GM19035 (cell line): ENCODE data around the gene CSNK1G1.

ENCODE experiments used
- ATAC-seq: cut with Tn5 transposase; IDR thresholded peaks from one replicate; pipeline ENCODE4 v1.9.1; 2021; ENCODE audit not compliant: unreplicated experiment

CSNK1G1 gene

DNA sequence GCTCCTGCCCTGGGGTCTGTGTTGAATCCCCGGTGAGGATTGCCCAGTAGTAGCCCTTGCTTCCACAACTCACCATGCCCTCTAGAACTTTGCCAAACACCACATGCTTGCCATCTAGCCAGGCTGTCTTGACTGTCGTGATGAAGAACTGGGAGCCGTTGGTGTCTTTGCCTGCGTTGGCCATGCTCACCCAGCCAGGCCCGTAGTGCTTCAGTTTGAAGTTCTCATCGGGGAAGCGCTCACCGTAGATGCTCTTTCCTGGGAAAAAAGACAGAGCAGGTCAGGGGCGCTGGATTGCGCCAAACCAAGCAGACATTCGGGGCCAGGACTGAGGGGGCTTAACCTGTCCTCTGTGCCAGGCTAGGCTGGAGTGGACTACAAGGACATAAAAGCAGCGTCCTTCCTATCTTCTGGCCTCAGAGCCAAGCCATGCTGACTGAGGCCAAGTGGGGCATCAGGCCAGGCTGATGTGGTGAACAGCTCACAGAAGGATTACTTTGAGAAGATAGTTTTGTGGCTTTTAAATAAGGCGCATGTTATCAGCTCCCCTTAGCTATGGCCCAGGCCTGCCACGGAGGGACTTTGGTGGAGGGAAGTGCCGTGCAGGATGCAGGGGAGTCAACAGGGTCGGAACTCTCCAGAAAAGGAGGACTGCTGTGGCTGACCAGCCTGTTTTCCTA lies 199.2 kb downstream of the CSNK1G1 start:
- no peak for ATAC-seq

DNA sequence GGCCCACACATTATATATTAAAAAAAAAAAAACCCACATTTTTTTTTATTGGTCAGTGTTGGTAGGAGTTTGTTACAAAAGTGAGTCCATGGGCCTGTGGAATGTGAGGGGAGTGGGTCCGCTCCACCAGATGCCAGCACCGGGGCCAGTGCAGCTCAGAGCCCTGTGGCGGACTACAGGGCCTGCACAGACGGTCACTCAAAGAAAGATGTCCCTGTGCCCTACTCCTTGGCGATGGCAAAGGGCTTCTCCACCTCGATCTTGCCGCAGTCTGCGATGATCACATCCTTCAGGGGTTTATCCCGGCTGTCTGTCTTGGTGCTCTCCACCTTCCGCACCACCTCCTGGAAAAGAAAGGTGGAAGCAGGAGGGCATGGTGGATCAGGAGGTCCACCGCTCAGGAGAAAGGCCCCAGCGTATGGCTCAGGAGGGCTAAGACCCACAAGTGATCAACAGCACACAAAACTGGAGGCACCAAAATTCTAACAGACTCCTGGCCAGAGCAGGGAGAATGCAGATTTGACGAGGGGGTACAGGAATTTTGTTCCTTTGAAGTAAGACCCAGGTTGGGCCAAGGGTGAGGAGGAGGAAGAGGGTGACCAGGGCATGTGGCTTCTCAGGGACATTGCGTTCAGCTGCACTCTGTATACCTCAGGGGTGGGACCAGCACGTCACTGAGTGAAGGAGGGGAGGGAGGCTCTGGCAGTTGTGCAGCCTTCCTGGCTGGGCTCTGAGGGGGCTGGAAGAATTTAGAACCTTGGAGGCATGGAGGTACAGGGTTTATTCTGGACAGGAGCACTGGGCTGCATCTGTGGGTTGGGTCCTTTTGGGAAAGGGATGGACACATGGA lies 199.9 kb downstream of the CSNK1G1 start:
- ATAC-seq: no peak

DNA sequence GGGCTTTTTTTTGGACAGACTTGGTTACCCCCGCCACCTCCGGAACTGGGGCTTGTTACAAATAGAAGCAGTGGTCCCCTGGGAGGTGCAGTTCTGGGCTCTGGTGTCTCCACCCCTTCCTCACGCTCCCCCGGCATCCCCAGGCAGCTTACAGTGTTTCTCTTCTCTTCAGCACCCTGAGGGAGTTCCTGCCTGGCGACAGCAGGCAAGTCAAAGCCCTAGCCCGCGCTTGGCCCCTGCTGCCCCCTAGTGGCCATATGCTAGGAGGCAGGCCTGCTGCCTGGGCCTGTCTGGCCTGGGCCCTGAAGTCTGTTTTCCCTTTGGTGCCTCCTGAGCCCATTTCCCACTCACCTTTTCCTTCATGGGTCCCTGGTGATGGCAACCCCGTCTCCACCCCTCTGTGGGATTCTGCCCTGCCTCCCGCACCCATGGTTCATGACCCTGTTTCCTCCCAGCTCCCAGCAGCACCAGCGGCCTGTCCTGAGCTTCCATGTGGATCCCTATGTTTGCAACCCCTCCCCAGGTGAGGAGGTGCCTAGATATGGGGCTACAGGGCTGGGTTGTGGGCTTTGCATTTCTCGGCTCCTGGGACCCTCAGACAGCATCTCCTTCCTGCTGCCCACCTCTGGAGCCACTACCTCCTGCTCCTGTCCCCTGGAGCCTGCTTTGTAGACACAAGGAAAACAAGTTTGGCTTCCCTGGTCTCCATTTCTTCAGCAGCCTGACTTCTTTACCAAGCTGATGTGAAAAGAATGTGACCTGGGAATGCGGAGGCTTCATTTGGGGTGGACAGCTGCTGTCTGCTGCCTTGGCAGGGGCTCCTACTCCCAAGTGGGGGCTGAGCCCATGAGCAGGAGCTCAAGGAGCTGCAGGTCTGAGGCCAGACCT lies 202.2 kb downstream of the CSNK1G1 start:
- peak; percentile 54 for ATAC-seq

DNA sequence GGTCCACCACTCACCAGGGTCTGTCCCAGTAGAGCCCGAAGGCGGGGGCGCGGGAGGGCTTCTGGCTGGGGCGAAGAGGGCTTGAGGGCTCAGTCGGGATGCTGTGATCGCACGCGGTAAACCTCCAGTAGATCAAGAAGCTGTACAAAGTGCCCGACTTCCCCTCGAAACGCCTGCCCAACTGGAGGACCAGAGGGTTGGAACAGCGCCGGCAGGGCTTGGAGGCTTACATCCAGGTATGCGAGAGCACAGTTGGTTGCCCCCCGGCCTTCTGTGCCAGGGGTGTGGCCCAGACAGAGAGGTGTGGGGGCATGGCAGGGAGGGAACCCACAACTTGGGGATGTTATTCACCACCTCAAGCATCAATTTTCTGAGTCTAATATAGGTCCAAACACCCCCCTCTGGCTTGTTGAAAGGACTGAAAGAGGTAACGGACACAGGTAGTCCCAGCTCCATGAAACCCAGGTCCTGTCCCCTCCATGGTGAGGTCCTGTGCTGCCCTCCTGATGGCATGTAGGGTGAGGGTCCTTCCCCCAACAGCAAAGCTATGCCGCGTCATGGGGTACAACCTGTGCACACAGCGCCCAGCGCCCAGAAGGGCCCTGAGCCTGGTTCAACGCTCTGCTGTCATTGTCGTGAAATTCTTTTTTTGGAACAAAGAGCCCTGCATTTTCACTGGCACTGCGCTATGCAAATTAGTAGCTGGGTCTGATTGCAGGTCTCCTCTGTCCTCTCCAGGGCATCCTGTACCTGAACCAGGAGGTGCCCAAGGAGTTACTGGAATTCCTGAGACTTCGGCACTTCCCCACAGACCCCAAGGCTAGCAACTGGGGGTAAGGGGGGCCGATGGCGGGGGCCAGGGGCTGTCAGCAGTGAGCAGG lies 203.2 kb downstream of the CSNK1G1 start:
- peak; percentile 12 for ATAC-seq

DNA sequence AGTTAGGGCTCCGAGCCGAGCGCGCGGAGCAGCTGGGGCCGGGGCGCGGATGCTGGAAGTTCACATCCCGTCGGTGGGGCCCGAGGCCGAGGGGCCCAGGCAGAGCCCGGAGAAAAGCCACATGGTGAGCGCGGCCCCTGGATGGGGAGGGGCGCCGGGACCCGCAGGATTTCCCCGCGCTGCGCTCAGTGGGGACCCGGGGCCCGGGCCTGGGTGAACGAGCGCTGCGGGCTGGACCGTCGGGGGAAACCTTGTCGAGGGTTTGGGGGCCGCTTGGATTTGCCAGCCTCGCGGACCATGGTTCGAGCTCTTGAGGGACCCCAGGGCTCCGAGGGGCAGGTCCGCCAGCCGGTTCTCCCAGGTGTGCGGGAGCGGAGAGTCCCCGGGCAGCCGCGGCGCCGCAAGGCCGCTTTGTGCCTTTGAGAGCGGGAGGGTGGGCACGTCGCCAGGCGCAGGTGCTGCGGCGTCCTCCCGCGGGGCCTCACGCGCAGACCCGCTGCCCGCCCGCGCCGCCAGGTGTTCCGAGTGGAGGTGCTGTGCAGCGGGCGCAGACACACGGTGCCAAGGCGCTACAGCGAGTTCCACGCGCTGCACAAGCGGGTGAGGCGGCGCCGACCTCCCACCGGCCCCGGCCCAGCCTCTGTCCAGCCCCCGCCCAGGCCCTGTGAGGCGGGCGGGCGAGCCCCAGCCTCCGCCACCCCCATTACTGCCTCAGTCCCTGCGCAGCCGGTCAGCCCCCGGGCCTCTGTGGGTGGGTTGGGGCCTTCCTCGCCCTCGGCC lies 204.1 kb downstream of the CSNK1G1 start, which contains the start of gene SNX22:
SNX22 (plus strand) TSS at position 5 of the 780 bp plus-strand sequence; CDS start at position 50, 45 bp downstream.
- peak; percentile 5 for ATAC-seq

DNA sequence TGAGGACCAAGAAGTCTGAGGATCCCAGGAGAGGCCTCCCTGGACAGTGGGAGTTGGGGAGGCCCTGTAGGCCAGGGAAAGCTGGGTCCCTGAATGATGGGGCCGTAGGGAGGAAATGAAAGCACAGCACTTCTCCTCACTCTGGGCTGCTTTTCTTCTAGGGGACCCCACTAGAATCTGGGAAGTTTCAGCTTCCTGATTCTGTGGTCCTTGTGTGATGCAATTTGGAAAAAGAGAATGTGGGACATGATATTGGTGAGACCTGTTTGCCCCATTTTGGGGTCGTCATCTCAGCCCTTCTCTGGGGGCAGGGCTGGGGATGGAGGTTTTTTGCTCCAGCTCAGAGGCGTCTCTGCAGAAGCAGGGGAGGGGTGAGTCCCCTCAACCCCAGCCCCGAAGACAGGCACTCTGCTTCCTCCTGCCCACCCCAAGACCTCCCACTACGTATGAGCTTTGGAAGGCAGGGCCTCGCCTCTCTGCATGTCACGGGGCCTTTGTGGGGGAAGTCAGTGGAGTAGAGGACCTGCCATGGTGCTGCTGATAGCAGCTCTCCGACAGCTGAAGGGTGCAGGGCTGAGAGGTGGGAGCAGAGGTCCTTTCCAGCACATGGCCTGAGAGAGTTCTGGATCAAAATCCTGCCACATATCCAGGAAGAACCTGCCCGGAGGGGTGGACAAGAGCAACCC lies 205.9 kb downstream of the CSNK1G1 start:
- ATAC-seq: no peak

DNA sequence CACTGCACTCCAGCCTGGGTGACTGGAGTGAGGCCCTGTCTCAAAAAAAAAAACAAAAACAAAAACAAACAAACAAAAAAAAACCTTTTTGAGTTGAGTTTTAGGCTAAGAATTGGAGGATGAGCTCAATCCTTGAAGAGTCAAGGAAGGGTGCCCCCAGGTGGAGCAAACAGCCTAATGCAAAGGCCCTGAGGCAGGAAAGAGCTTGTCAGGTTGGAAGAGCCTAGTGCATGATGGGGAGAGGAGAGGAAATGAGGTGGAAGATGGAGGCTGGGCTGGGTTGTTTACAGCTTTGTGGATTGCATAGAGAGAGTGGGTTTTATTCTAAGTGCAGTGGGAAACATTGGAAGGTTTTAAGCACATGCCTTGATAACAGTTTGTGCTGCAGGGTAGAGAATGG lies 206.5 kb downstream of the CSNK1G1 start:
- no peak for ATAC-seq

DNA sequence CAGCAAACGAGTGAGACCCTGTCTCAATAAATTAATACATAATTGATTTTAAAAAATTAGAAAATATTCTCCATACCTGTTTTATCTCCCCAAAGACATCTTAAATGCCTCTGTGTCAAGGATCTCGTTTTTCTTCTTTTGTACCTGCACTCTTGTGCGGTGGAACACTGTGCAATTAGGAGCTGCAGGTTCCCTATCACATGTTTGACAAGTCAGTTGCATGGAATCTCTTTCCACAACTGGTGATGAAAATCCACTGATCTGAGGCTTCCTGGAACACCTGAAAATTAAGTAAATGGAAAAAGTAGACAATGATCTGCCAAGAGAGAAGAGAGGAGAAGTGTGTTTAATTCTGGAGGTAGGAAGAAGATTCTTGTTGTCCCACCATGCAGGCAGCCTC lies 207.4 kb downstream of the CSNK1G1 start:
- ATAC-seq: no peak

DNA sequence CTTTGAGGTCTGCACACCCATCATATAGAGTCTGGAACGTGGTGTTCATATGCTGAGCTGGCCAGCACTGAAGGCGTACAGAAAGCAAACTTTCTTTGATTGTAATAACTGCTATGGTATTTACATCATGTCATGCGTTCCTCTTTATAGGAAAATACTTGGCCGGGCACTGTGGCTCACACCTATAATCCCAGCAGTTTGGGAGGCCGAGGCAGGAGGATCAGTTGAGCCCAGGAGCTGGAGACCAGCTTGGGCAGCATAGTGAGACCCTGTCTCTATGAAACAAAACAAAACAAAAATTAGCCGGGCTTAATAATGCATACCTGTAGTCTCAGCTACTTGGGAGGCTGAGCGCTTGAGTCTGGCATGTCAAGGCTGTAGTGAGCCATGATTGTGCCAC lies 207.8 kb downstream of the CSNK1G1 start:
- ATAC-seq: no peak

DNA sequence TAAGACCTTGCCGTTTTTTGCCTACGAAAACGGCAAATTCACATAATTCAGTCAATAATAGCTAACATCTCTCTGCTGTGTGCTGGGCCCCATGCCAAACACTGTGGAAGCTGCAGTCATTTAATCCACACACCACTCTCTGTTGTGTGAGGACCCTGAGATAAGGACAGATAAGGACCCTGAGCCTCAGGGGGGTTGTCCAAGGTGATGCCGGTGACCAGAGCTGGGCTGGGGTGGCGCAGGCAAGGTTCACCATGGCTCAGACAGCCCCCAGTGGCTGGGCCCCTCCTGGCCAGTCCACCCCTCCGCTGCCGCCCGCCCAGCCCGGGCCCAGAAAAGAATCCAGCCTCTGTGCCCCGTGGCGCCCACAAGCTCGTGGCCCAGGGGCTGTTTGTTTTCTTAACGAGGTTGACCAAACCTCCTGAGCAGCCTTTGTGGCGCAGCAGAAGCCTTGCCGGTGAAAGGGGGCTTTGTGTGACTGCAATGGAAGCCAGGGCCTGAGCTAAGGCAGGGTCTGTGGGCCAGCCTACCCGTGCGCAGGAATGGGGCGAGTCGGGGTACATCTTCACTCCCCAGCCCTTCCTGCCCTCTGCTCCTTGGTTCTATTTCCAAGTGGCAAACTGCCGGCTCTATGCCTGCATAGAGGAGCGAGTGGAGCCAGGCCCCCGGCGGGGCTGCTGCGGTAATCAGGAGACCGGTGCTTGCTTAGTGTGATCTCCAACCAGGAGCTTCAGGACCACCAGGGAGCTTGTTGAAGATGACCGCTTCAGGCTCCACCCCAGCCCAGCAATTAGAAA lies 208.9 kb downstream of the CSNK1G1 start:
- no peak for ATAC-seq

DNA sequence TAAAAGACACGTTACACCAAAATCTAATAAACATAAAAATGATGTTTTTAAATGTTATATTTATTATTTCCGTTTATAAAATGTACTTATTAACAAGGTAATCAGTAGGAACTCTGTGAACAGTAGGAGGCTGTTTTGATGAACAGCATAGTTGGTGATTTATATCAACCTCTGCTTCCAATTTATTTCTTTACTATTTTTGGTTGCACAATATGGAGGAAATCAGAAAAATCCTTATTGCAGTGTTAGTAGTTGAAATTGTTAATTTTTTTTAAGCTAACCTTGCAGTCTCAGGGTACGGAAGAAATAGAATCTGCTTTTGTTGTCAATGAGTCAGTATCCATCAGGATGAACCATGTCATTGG lies 209.5 kb downstream of the CSNK1G1 start:
- ATAC-seq: no peak

DNA sequence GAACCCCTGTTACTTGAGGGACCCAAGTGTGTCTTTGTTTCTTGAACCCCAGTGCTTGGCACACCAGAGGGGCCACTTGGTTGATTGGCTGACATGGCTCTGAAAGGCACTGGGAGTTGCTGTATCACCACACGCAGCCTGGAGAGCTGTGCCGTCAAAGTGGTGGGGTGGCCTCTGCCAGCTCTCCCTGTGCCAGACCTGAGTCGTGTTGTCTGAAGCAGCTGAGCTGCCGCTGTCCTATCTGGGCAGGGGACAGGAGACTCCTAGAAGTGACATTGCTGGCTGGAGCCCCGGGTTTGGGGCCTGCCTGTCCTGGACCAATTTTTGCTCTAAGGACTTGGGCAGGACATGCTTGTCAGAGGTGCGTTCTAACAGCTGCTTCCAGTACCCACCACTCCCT lies 209.9 kb downstream of the CSNK1G1 start:
- no peak for ATAC-seq

DNA sequence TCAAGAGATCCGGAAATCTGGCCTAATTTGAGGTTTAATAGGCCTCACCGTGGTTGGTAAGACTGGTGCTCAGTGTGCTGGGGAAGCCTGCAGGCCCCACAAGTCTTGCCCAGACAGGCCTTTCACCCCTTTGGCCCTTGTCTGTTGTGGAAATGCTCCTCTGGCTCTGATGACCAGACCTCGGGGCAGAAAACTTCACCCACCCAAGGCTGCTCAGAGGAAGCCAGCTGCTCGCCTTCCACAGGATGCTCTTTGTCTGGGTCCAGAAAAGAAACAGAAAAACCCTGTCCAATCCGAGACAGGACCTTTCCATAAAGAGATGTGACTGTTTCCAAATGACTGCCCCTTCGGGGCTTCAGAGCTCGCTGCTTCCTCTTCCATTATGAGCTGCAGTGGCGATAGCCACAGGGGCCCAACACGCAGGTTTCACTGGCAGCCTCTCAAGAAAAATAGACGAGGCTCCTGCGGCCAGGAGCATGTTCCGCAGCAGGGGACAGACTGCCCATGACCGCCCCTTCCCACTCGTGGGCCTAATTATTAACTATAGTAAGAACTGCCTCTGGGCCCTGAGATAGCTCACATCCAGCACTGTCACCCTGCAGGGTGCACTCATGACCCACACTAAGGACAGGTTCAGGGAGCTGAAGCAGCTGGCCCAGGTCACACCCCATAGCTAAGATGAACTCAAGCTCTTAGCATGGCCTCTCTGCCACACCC lies 211.2 kb downstream of the CSNK1G1 start:
- peak; percentile 73 for ATAC-seq

DNA sequence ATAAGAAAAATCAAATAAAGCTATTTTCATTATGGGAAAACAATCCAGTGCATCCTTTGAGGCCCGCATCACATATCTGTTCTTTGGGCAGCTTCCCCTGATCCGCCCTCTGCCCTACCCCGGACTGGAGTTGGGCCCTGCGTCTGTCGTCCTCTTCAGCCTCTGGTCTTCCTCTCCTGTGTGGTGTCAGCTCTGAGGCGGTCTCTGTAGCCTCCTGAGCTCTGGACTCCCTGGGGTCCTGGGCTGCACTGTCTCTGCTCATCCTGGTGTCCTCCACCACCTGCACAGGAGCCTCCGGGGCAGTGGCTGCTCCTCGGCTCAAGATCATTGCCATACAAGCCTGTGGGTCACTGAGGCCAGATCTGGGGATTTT lies 211.8 kb downstream of the CSNK1G1 start:
- no peak for ATAC-seq

DNA sequence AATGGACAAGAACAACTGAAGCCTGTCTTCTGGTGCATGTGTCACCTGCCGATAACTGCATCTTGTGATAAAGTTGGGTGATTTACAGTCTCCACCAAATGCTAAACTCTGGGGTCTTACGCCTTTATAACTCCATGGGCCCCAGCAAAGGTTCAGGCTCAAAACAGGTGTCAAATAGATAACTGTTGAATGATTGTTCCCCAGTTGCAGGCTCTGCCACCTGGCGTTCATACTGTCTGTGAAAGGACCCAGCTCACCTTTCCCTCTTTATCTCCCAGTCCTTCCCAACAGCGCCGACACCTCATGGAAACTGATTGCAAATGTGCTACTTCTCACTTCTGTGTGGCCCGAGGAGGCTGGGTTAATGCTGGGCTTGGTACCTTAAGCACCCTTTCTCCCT lies 212.7 kb downstream of the CSNK1G1 start:
- no peak for ATAC-seq

DNA sequence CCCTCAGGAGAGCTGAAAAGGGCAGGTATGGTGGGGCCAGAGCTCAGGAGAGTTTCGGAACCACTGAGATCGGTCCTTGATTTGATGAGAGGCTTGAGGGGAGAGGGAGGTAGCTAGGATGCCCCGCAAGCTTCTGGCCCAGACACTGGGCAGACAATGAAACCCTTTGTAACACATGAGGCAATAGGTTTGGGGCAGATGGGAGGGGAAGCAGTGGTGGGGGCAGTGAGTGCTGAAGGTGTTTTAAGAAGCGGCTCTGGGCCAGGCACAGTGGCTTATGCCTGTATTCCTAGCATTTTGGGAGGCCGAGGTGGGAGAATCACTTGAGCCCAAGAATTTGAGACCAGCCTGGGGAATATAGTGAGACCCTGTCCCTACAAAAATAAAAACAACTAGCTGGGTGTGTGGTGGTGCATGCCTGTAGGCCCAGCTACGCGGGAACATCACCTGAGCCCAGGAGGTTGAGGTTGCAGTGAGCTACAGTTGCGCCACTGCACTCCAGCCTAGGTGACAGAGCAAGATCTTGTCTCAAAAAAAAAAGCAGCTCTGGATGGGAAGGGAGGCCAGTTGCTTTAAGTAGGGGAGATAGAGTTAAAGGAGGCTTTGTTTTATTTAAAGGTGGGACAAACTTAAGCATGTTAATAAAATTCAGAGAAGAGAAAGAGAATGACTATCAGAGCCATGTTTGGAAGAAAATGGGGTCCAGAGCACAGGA lies 214.0 kb downstream of the CSNK1G1 start:
- no peak for ATAC-seq

DNA sequence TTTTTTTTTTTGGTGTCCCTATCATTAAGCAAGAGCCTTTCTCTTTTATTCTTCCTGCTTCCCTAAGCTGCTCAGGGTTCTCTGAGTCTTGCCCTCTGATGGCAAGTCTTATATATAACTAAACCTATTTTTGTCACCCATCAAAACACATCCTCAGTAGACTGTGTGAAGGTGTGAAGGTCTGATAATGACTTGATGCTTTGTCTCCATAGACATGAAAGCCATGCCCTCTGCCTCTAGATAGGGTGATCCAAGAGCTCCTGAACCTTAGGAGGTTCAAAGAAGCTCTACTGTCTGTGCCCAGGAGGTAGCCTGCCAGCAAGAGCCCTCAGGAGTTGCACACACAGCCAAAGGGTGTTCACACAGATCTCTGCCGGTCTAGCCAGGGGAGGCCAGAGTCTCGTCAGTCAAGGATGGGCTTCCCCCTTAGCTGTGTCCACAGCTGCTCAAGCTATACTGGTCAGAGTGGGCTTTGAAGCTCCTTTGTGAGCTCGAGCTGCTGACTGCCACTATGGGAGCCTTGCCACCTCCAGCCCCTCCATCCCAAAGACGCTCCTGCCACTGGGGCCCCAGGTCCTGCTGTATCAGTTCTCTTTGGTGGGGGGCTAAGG lies 217.5 kb downstream of the CSNK1G1 start:
- ATAC-seq: no peak
